HL-60/S4 treated with retinoic acid at 250 ng/mL for 4 days and 3 days (cell line): ENCODE measurements around the gene OLFM1.
"Not testable (repeated sequence)": the region's sequence is repeated elsewhere in the genome, so short reads cannot be mapped to it uniquely, and the experiment has no call there.

ENCODE experiments used
- in situ Hi-C: fragments of 300-500 bp; cut with MboI; formaldehyde crosslinking; loops from 2 replicates; pipeline ENCODE4 v1.7.0; 2022; ENCODE audit warnings: low sequenced_read_pairs

Gene OLFM1

GRCh38 chr9:135105211-135105745 is 17.8 kb downstream of the OLFM1 start:
- in situ Hi-C loops: no loop called here

DNA sequence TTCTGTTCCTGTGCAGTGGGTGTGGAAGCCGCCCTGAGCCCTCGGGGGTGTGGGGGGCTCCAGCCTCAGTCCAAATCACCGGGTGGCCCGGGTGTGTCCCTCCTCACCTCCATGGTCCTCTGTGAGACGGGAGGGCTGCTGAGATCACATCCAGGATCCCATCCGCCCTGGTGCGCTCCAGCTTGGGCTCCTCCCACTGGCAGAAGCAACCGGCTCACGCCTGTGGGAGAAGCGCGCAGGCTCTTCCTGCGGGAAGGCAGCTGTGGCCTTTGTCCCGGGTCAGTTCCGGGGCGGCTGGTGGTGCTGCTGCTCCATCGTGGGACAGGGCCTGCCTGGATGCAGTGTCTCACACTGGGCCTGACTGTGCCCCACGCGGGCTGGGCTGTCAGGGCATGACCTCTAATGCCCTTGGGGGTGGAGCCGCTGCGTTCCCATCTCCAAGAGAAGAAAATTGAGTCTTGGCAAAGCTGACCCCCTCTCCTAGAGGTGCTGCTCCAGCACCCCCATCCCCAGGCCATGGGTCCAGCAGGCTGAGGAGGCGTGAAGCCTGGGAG is 18.5 kb downstream of the OLFM1 start:
- in situ Hi-C loops: no loop called here

DNA sequence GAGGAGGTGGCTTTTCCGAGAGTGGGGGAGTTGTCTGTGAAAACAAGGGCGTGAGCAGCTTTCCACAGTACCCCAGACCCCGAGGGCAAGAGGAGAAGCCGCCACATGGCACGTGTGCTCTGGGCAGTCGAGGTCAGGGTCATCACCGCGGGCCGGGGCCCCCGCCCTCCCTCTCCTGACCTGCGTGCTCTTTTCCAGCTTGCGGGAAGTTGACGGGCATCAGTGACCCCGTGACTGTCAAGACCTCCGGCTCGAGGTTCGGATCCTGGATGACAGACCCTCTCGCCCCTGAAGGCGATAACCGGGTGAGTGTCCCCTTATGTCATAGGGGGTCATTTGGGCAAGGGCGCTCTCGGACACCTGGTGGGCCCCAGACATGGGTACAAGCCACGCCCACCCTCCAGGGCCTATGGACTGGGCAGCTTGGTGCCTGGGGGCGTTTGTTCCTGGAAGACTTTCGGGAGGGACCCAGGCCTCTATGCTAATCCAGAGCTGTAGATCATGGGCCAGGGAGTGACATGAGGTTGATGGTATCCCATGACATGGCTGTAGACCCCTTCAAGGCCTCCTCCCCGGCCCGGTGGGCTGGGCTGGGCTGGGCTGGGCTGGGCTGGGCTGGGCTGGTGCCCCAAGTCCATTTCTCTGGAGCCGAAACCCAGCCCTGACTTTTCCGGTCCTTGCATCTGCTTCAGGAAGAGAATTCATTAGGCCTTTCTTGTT is 19.2 kb downstream of the OLFM1 start:
- in situ Hi-C loops: no loop called here

DNA sequence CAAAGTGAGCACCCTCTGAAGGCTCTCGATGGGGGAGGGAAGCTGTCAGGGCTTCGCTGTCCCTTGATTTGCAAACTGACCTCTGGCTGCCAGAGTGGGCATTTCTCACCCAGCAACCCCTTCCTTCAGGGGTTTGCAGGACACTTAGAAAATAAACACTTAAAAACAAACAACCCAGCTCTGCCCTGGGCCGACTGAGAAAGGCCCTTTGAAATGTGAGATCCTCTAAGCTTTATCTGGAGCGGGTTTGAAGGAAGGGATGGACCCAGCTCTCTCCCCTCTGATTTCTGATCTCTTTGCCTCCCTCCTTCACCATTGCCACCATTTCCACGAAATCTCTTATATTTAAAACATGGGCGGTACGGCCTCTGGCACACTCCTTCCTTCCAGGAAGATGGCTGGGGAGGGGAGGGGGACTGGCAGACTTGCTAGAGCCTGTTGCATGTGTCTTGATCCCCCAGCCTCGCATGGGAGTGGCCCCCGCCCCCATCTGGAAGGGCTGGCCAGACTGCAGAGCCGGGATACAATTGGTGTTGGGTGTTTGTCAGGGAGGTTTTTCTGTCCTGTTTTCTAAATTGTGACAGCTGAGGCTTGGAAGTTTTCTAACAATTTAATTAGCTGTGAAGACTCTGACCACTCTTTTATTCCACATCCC is 20.2 kb downstream of the OLFM1 start:
- in situ Hi-C loops: no loop called here

- in situ Hi-C loops: no loop called here
Observed at GRCh38 chr9:135108831-135109510, 21.5 kb downstream of the OLFM1 start.

GRCh38 chr9:135109650-135110049 is 22.2 kb downstream of the OLFM1 start:
- in situ Hi-C loops: no loop called here

GRCh38 chr9:135110416-135110815 is 22.9 kb downstream of the OLFM1 start:
- in situ Hi-C loops: no loop called here

DNA sequence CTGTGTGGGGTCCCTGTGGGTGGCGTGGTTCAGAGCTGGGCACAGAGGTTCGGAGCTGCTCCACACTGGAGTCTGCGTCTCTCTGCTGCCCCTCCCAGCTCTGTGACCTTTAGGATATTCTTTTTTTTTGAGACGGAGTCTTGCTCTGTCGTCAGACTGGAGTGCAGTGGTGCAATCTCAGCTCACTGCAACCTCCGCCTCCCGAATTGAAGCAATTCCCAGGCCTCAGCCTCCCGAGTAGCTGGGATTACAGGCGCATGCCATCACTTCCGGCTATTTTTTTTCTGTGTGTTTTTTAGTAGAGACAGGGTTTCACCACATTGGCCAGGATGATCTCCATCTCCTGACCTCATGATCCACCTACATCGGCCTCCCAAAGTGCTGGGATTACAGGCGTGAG is 24.1 kb downstream of the OLFM1 start:
- in situ Hi-C loops: not testable (repeated sequence)

DNA sequence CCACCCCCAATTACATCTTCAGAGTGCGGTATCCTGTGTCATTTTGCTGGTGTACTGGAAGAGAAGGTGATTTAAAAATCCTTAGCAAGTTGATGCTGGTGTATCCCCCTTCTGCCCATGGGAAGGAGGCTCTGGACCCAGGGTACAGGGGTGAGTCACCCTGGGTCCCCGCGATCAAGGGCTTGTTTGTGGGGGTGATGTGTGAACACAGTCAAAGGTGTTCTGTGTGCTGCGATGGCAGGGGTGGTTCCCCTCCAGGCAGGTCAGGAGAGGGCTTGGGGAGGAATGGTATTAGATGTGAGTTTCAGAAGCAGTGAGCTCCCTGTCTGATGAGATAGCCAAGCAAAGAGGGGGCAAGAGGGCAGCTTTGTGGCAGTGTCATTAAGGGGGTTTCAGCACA is 28.9 kb downstream of the OLFM1 start:
- in situ Hi-C loops: no loop called here

- in situ Hi-C loops: no loop called here
Observed at GRCh38 chr9:135116881-135117280, 29.4 kb downstream of the OLFM1 start.

- in situ Hi-C loops: no loop called here
Observed at GRCh38 chr9:135117281-135117680, 29.8 kb downstream of the OLFM1 start.

- in situ Hi-C loops: no loop called here
Observed at GRCh38 chr9:135119496-135120064, 32.1 kb downstream of the OLFM1 start.

DNA sequence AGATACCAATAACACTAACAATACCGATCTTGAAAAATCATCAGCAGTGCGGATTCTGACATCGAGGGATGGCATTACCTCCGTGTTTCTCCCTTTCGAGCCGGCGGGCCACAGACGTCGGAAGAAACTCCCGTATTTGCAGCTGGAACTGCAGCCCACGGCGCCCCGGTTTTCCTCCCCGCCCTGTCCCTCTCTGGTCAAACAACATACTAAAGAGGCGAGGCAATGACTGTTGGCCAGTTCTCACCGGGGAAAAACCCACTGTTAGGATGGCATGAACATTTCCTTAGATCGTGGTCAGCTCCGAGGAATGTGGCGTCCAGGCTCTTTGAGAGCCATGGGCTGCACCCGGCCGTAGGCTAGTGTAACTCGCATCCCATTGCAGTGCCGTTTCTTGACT is 32.8 kb downstream of the OLFM1 start:
- in situ Hi-C loops: no loop called here

- in situ Hi-C loops: no loop called here
Observed at GRCh38 chr9:135122316-135122715, 34.8 kb downstream of the OLFM1 start.

DNA sequence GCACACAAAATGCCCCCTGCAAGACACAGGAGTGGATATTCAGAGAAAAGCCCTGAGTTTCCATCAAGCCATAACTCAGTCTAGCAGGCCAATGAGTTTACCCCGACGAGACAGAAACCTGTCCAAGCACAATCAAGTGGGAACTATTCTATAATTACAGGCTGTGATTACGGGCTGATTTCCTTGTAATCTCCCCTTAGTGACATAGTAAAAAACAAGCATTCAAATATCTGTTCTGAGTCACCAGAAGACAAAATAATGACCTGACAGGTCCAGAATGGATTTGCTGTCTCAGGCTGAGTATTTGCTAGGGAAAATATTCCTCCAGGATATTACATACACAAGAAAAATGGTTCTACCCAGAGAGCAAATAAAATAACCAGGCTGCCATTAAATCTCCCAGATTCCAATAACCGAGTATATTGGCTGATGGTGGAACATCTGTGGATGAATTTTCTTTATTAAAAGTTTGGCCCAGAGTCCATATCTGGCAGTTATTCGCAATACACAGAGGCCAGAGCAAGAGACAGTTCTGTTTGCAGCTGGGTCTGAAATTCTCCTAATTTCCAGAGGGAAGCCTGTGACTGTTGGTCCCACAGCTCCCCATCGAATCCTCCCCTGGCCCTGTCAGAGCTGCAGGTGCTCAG is 35.8 kb downstream of the OLFM1 start:
- in situ Hi-C loops: no loop called here

DNA sequence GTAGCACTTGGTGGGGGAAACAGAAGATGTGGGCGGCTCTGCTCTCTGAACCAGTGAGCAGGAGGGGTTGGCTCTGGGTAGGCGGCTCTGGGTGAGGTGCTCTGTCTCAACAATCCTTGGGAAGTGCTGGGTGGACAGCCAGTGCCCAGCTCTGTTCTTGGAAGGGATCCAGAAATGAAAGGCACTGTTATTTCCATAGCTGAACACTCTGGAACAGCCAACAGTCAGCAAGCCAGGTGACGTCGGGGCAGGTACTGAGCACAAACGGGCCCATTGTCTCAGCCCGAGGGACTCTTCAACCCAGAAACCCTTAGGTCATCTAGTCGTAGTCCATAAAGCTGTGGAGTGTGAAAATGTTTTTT is 36.3 kb downstream of the OLFM1 start:
- in situ Hi-C loops: no loop called here

DNA sequence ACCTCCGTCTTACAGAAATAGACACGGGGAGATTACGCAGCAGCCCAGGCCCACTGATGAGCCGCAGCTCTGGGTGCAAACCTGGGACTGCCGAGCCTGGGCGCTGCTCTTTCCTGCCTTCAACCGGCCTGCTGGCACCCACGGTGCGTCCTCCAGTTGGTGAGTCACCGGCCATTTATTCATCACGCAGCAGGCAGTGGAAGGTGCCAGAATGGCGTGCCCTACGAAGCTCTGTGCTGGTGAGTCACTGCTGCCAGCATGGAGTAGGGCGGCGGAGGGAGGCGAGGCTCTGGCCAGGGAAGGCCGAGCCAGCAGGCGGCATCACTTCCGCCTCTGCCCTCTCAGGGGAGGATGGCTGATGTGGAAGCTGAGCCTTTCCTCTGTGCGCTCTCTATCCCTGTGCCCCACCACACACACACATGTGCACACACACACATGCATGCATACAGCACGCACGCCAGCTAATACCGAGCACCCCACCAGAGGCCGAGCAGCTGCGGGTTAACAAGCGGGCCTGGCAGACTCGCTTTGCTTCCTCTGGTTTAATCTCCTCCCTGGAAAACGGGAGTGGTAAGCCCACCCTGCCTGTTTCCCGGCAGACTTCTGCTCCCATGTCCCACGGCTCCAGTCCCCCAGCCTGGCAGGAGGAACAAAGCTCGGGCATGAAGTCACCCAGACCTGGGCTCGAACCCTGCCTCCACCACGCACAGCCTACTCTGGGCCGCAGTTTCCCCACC is 39.2 kb downstream of the OLFM1 start:
- in situ Hi-C loops: no loop called here

DNA sequence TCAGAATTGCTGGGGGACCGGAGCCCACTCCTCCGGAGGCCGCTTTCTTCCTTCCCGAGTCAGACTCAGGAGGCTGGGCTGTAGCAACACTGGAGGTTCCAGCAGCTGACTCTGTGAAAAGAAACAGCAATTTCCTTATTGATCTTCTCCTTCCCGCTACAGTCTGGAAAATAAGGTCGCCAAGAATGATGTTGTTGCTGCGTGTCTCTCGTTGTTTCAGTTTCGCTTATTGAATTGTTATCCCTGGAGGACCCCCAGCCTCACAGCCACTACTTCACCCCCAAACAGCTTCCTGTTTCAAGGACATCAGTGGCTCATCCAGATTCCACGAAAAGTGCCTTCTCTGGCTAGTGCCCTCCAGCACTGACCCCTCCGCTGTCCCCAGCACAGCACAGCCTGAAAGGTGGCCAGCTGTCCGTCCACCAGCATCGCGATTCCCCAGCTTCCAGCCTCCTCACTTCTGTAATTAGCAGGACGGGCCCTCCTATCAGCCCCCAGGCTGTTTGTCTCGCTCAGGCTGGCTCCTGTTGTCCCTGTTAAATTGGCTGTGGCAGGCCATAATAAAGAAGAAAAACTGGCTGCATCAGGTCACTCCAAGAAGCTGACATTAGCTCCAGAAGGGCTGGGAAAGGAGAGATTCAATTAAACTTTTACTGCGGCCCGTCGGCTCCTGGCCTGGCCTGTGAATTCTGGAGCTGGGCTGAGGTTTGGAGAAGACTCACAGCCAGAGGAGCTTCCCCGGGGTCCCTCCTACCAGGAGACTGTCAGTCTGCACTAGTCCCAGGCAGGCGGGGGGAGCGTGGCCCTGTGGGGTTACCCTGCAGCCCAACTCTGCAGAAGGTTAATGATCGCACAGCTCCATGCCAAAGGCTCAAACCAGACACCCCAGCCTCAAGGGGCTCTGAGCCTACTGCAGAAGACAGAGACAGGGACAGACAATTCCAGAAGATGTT is 40.5 kb downstream of the OLFM1 start:
- in situ Hi-C loops: no loop called here

DNA sequence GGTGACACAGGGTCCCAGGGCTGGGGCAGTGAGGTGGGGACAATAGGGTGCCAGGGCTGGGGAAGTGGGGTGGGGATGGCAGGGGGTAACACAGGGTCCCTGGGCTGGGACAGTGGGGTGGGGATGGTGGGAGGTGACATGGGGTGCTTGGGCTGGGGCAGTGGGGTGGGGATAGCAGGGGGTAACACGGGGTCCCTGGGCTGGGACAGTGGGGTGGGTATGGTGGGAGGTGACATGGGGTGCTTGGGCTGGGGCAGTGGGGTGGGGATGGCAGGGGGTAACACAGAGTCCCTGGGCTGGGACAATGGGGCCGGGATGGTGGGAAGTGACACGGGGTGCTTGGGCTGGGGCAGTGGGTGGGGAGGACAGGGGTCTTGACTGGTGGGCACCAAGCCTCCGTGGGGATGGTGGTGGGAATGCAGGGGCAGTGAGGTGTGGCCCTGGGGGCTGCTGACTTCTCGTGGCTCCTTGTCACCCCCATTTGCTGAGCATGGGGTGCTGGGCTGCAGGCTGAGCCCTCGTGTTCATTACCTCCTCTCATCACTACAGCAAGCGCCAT is 41.7 kb downstream of the OLFM1 start:
- in situ Hi-C loops: no loop called here
